ENCODE data around the gene MLYCD.
"Not testable (repeated sequence)": the region's sequence is repeated elsewhere in the genome, so short reads cannot be mapped to it uniquely, and the experiment has no call there.

Gene MLYCD

GRCh38 chr16:83926726-83927397, 27.9 kb downstream of the MLYCD start:
- DNase-seq = peak; percentile 84

- no peak for DNase-seq
These were observed 29.6 kb downstream of the MLYCD start for GRCh38 chr16:83928341-83929055.

GRCh38 chr16:83929811-83930555, 31.1 kb downstream of the MLYCD start:
- no peak for DNase-seq

- DNase-seq = no peak
These were observed 32.0 kb downstream of the MLYCD start for GRCh38 chr16:83930730-83931500.

- no peak for DNase-seq
These were observed 32.6 kb downstream of the MLYCD start for GRCh38 chr16:83931556-83931955.

GRCh38 chr16:83932304-83932703, 33.4 kb downstream of the MLYCD start:
- DNase-seq = no peak

GRCh38 chr16:83932955-83933673, 34.2 kb downstream of the MLYCD start:
- no peak for DNase-seq

- no peak for DNase-seq
These were observed 35.2 kb downstream of the MLYCD start for GRCh38 chr16:83933885-83934683.

- no peak for DNase-seq
These were observed 35.7 kb downstream of the MLYCD start for GRCh38 chr16:83934684-83934977.

GRCh38 chr16:83935005-83935857, 36.3 kb downstream of the MLYCD start:
- DNase-seq = no peak

- no peak for DNase-seq
These were observed 36.9 kb downstream of the MLYCD start for GRCh38 chr16:83935858-83936255.

GRCh38 chr16:83936581-83937165, 37.8 kb downstream of the MLYCD start:
- no peak for DNase-seq

GRCh38 chr16:83937267-83937666, 38.4 kb downstream of the MLYCD start:
- DNase-seq = no peak

- no peak for DNase-seq
These were observed 39.3 kb downstream of the MLYCD start for GRCh38 chr16:83937922-83938885.

GRCh38 chr16:83939266-83939855, 40.4 kb downstream of the MLYCD start:
- DNase-seq = no peak

GRCh38 chr16:83940119-83940518, 41.2 kb downstream of the MLYCD start:
- DNase-seq = no peak

GRCh38 chr16:83940630-83941378, 41.9 kb downstream of the MLYCD start:
- no peak for DNase-seq

- DNase-seq = not testable (repeated sequence)
These were observed 42.6 kb downstream of the MLYCD start for GRCh38 chr16:83941546-83941945.
